HEK293T (cell line): Measurements from ENCODE around the gene DPP3.

ENCODE experiments used
- CTCF ChIA-PET: fragments of 350-600 bp; formaldehyde crosslinking; extraction: SDS; loops from one replicate; lab custom pipeline; 2021; ENCODE audit warnings: antibody characterized with exemption, inconsistent platforms; lab: Yijun Ruan, JAX
- POLR2A ChIA-PET: fragments of 350-600 bp; formaldehyde crosslinking; extraction: SDS; loops from one replicate; lab custom pipeline; 2020; ENCODE audit warnings: antibody characterized with exemption, inconsistent platforms; lab: Yijun Ruan, JAX
- DNase-seq: peaks from one replicate; pipeline ENCODE4 v3.0.0; 2012; ENCODE audit warnings: mixed read lengths; ENCODE audit errors: extremely low spot score
- ARNT ChIP-seq: fragments of 450-650 bp; IDR thresholded peaks from 2 replicates; pipeline ENCODE4 v1.6.1; 2017; ENCODE audit warnings: mild to moderate bottlenecking
- BHLHE40 ChIP-seq: fragments of 450-650 bp; IDR thresholded peaks from 2 replicates; pipeline ENCODE4 v1.6.1; 2016; ENCODE audit warnings: mild to moderate bottlenecking, moderate library complexity, borderline replicate concordance
- CTBP1 ChIP-seq: fragments of 450-650 bp; IDR thresholded peaks from 2 replicates; pipeline ENCODE4 v1.6.1; 2016; ENCODE audit warnings: borderline replicate concordance
- ELF4 ChIP-seq: fragments of 450-650 bp; IDR thresholded peaks from 2 replicates; pipeline ENCODE4 v1.6.1; 2017; ENCODE audit warnings: antibody characterized with exemption
- FOXA1 ChIP-seq: fragments of 450-650 bp; IDR thresholded peaks from 2 replicates; pipeline ENCODE4 v1.6.1; 2016; ENCODE audit warnings: mild to moderate bottlenecking
- FOXK2 ChIP-seq: fragments of 450-650 bp; IDR thresholded peaks from 2 replicates; pipeline ENCODE4 v1.6.1; 2016; ENCODE audit warnings: mild to moderate bottlenecking
- FOXM1 ChIP-seq: fragments of 450-650 bp; IDR thresholded peaks from 2 replicates; pipeline ENCODE4 v1.6.1; 2017; ENCODE audit warnings: mild to moderate bottlenecking, borderline replicate concordance
- HDGF ChIP-seq: fragments of 450-650 bp; IDR thresholded peaks from 2 replicates; pipeline ENCODE4 v1.6.1; 2017; ENCODE audit warnings: antibody characterized with exemption, borderline replicate concordance
- L3MBTL2 ChIP-seq: fragments of 450-650 bp; conservative IDR thresholded peaks from 2 replicates; pipeline ENCODE4 v1.6.1; 2016; ENCODE audit warnings: mild to moderate bottlenecking
- LEF1 ChIP-seq: fragments of 450-650 bp; IDR thresholded peaks from 2 replicates; pipeline ENCODE4 v1.6.1; 2017; ENCODE audit warnings: mild to moderate bottlenecking, borderline replicate concordance
- NFRKB ChIP-seq: fragments of 450-650 bp; IDR thresholded peaks from 2 replicates; pipeline ENCODE4 v1.6.1; 2016; ENCODE audit warnings: mild to moderate bottlenecking, moderate library complexity
- PKNOX1 ChIP-seq: fragments of 450-650 bp; IDR thresholded peaks from 2 replicates; pipeline ENCODE4 v1.6.1; 2016
- SP1 ChIP-seq: fragments of 450-650 bp; IDR thresholded peaks from 2 replicates; pipeline ENCODE4 v1.6.1; 2017
- SUZ12 ChIP-seq: fragments of 450-650 bp; IDR thresholded peaks from 2 replicates; pipeline ENCODE4 v1.6.1; 2016; ENCODE audit warnings: mild to moderate bottlenecking
- TARDBP ChIP-seq: fragments of 450-650 bp; IDR thresholded peaks from 2 replicates; pipeline ENCODE4 v1.6.1; 2016
- ZNF384 ChIP-seq: fragments of 450-650 bp; IDR thresholded peaks from 2 replicates; pipeline ENCODE4 v1.6.1; 2016

DPP3 gene

DNA sequence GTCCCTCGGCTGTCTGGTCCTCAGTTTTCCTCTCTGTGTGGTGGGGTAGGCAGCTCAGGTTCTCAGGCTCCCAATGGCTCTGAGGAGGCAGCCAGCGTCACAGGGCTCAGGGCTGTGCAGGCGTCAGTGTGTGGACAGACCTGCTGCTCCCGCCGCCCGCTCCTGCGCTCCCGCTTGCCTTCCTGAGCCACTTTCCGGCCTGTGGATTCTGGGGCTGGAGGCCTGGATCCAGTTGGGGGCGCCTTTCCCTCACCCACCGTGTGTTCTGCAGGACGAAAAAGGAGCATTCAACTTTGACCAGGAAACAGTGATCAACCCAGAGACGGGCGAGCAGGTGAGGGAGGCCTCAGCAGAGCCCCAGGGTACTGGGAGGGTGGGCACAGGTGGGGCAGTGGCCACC lies 14.7 kb downstream of the DPP3 start:
- no peak for DNase-seq
- no peak for TF ChIP-seq SUZ12
- TF ChIP-seq HDGF = no peak
- no peak for TF ChIP-seq BHLHE40
- TF ChIP-seq SP1 = no peak
- no peak for TF ChIP-seq L3MBTL2
- TF ChIP-seq CTBP1 = no peak
- no peak for TF ChIP-seq TARDBP
- TF ChIP-seq NFRKB = no peak
- no peak for TF ChIP-seq ARNT
- no peak for TF ChIP-seq FOXK2
- no peak for TF ChIP-seq ZNF384
- TF ChIP-seq FOXM1 = no peak
- TF ChIP-seq LEF1 = no peak
- CTCF ChIA-PET = no interaction called here
- POLR2A ChIA-PET = no interaction called here

DNA sequence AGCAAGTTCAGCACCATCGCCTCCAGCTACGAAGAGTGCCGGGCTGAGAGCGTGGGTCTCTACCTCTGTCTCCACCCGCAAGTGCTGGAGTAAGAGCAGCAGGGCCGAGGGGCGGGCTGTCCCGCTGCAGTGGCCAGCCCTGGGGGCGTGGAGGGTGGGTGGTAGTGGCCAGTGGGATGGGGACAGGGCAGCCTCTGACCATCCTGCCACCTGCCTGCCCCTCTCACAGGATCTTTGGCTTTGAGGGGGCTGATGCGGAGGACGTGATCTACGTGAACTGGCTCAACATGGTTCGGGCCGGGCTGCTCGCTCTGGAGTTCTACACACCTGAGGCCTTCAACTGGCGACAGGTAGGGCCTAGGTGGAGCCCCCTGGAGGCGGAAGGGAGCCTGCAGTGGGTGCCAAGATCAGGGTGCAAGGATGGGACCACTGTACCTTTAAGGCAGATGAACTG lies 15.2 kb downstream of the DPP3 start:
- DNase-seq = no peak
- POLR2A ChIA-PET = no interaction called here
- TF ChIP-seq L3MBTL2 (no peak), HDGF (no peak)
- CTCF ChIA-PET = no interaction called here

GRCh38 chr11:66497206-66497605 lies 17.0 kb downstream of the DPP3 start:
- DNase-seq = no peak
- CTCF ChIA-PET = no interaction called here
- POLR2A ChIA-PET = no interaction called here
- TF ChIP-seq ELF4 = no peak
- no peak for TF ChIP-seq L3MBTL2
- no peak for TF ChIP-seq FOXM1
- TF ChIP-seq SP1 = no peak
- TF ChIP-seq BHLHE40 = no peak
- no peak for TF ChIP-seq PKNOX1
- TF ChIP-seq ARNT = no peak
- no peak for TF ChIP-seq CTBP1
- no peak for TF ChIP-seq NFRKB
- TF ChIP-seq ZNF384 = no peak

GRCh38 chr11:66498506-66498905 lies 18.3 kb downstream of the DPP3 start:
- POLR2A ChIA-PET = no interaction called here
- TF ChIP-seq SUZ12 = no peak
- TF ChIP-seq CTBP1 = no peak
- TF ChIP-seq ARNT = no peak
- no peak for TF ChIP-seq FOXM1
- TF ChIP-seq BHLHE40 = no peak
- no peak for TF ChIP-seq TARDBP
- TF ChIP-seq ELF4 = no peak
- TF ChIP-seq SP1 = no peak
- no peak for TF ChIP-seq FOXK2
- no peak for TF ChIP-seq HDGF
- no peak for TF ChIP-seq NFRKB
- TF ChIP-seq PKNOX1 = no peak
- DNase-seq = no peak
- CTCF ChIA-PET = no interaction called here

GRCh38 chr11:66505276-66505816 lies 25.1 kb downstream of the DPP3 start:
- ChIA-PET POLR2A (no interaction called here), CTCF (no interaction called here)
- DNase-seq = no peak
- no peak for TF ChIP-seq TARDBP
- no peak for TF ChIP-seq SUZ12
- TF ChIP-seq FOXA1 = no peak
- TF ChIP-seq SP1 = no peak
- TF ChIP-seq BHLHE40 = no peak
- TF ChIP-seq ARNT = no peak
- TF ChIP-seq HDGF = no peak

DNA sequence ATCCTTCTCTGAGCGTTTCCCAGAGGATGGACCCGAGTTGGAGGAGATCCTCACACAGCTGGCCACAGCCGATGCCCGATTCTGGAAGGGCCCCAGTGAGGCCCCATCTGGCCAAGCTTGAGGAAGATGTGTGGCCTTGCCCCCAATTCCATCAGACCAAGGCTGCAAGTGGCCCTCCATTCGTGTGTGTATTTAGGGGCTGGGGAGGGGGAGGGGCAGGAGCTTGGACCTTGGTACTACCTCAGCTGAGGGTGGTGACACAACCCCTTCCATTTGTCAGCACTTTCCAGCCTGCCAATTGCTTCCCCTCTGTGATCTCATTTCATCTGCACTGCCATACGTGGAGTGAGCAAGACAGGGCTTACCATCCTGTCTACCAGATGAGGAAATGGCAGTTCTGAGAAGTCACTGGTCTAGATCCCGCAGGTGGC lies 28.9 kb downstream of the DPP3 start:
- POLR2A ChIA-PET = interaction anchor here (1.4 kb wide), 1 partner anchor 29 kb away, joined by 3 read pairs; the partner anchor contains the start of gene DPP3
- no peak for DNase-seq
- CTCF ChIA-PET = interaction anchor here (3.9 kb wide), 1 partner anchor 18 kb away, joined by 15 read pairs; no protein-coding TSS in a partner anchor
- TF ChIP-seq BHLHE40 (no peak), LEF1 (no peak), L3MBTL2 (no peak), SP1 (no peak), TARDBP (no peak), ELF4 (no peak), FOXM1 (no peak), NFRKB (no peak), ZNF384 (no peak), CTBP1 (no peak), FOXA1 (no peak)

- peak; percentile 91 for DNase-seq
- peak; percentile 57; the same call in 1 of the 2 replicates for TF ChIP-seq NFRKB
- TF ChIP-seq SP1 = peak; percentile 38; the same call in 1 of the 2 replicates
- no peak for TF ChIP-seq ZNF384
- TF ChIP-seq CTBP1 = peak; percentile 77
- TF ChIP-seq HDGF = no peak
- CTCF ChIA-PET = interaction anchor here (3.9 kb wide), 1 partner anchor 19 kb away, joined by 15 read pairs; no protein-coding TSS in a partner anchor
- POLR2A ChIA-PET = interaction anchor here (0.6 to 1.5 kb wide), 6 partner anchors 8 to 167 kb away, joined by 3 to 8 read pairs (median 3); partner anchors contain the start of genes MRPL11 and RBM4B
Observed at GRCh38 chr11:66510271-66510989, 30.2 kb downstream of the DPP3 start, which contains the start of gene BBS1. BBS1 (plus strand) TSS chr11:66510635; CDS start chr11:66510660, 25 bp downstream.
